NCI-H2107 treated with DMSO at 0.1 percent for 48 hours (cell line): Measurements from ENCODE around the gene PLPPR3.

Experiments
- DNase-seq: peaks from one replicate; lab custom pipeline; 2025; ENCODE audit not compliant: unreplicated experiment; lab: John Stamatoyannopoulos, UW

PLPPR3 gene

GRCh38 chr19:821825-822503 lies at the start of gene PLPPR3:
TSS of gene PLPPR3 (minus strand) at chr19:821955. CDS start at chr19:821559, 396 bp downstream.
- DNase-seq, result no peak

GRCh38 chr19:870963-871401 lies 49.2 kb upstream of the PLPPR3 start:
- no peak for DNase-seq

GRCh38 chr19:870314-870713 lies 48.6 kb upstream of the PLPPR3 start:
- no peak for DNase-seq

GRCh38 chr19:869245-870177 lies 47.8 kb upstream of the PLPPR3 start:
- DNase-seq, result no peak

- no peak for DNase-seq
Observed at GRCh38 chr19:868458-869244, 46.9 kb upstream of the PLPPR3 start.

- DNase-seq, result no peak
Observed at GRCh38 chr19:867855-868457, 46.2 kb upstream of the PLPPR3 start.

GRCh38 chr19:867301-867793 lies 45.6 kb upstream of the PLPPR3 start:
- DNase-seq, result no peak

GRCh38 chr19:866769-867300 lies 45.1 kb upstream of the PLPPR3 start:
- DNase-seq, result no peak

- no peak for DNase-seq
Observed at GRCh38 chr19:863315-863620, 41.5 kb upstream of the PLPPR3 start.

- DNase-seq, result no peak
Observed at GRCh38 chr19:862581-863314, 41.0 kb upstream of the PLPPR3 start.

GRCh38 chr19:861756-862580 lies 40.2 kb upstream of the PLPPR3 start:
- peak; percentile 33 for DNase-seq

GRCh38 chr19:861141-861755 lies 39.5 kb upstream of the PLPPR3 start:
- DNase-seq, result no peak

GRCh38 chr19:858868-859843 lies 37.4 kb upstream of the PLPPR3 start, which contains the start of gene CFD:
TSS of gene CFD (plus strand) at chr19:859664. CDS start at chr19:859690, 26 bp downstream.
- DNase-seq, result no peak

- DNase-seq, result no peak
Observed at GRCh38 chr19:858284-858683, 36.5 kb upstream of the PLPPR3 start.

GRCh38 chr19:855566-856120 lies 33.9 kb upstream of the PLPPR3 start:
- DNase-seq, result no peak

GRCh38 chr19:855142-855541 lies 33.4 kb upstream of the PLPPR3 start:
- no peak for DNase-seq

- DNase-seq, result no peak
Observed at GRCh38 chr19:854549-854948, 32.8 kb upstream of the PLPPR3 start.
